Stimulated activated CD4-positive, alpha-beta T cell treated with anti-CD3 and anti-CD28 coated beads, Interleukin-12 subunit alpha, Interleukin-12 subunit beta, amount 100 ng/mL, for 4 hours (primary cell): ENCODE measurements around the gene STAB2.

Experiments used
- DNase-seq: peaks from one replicate; pipeline ENCODE4 v3.0.0-alpha.2; 2020

STAB2 gene

DNA sequence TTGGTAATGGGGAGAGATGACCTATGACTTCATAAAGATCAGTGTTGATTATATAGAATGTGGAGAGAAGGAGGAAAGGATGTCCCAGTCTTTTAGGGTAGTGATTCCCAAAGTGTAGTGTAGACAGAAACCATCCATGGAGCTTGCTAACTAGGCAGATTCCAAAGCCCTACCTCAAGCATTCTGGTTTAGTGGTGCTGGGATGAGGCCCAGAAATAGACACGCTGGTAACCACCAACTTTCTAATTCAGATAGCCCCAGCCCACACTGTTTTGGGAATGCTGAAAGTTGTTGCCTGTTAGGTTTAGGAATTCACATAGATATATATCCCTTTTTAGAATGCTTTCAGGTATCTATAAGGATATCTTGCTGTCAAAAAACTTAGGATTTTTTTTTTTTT lies 69.2 kb downstream of the STAB2 start:
- no peak for DNase-seq

DNA sequence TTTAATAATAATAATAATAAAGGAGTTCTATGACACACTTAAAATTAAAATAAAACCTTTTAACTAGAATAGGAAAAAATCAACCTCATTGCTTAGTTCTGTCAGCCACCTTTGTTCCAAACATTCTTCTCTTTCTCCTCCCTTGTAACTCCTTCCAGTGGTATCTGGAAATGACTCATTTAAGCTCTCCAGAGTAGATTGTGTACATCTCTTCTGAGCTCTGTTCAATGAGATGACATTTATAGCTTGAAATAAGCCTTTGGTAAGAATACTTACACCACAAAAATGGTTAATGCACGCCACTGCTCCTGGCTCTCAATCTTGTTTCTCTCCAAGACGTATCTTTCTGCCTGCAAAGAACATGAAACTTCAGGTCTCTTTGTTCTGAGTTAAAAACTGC lies 70.3 kb downstream of the STAB2 start:
- no peak for DNase-seq

DNA sequence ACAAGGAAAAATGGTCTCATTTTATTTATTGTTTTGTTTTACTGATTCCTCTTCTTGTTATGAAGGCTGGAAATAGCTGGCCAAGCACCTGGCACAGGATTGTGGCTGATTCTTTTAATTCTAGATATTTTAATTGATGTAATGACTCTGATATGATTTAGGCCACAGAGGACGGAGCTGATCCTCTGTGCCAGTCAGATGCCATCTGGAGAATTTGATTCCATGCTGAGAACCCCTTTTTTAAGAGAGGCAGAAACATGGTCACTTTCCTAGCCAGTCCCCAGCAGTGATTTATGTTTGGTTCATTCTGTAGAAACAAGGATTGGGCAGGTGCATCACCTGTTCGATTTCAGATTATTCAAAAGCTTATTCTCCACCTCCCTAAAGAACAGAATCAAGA lies 77.6 kb downstream of the STAB2 start:
- no peak for DNase-seq

DNA sequence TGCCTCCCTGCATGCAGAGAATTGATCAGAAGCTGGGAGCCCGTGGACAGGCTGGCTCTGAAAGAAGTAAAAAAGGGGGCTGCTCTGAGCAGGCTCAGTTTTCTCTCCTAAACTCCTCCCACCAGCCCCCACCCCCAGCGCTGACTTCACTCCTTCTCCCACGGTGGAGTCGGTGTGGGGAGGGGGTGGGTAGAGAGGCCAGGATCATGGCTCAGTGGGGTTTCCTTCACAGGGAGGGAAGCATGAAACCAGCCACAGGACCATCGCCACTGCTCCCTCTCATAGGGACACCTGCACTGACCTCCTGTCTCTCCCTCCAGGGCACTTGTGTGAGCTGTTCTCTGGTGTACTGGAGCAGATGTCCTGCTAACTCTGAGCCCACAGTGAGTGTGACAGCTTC lies 78.9 kb downstream of the STAB2 start:
- no peak for DNase-seq

DNA sequence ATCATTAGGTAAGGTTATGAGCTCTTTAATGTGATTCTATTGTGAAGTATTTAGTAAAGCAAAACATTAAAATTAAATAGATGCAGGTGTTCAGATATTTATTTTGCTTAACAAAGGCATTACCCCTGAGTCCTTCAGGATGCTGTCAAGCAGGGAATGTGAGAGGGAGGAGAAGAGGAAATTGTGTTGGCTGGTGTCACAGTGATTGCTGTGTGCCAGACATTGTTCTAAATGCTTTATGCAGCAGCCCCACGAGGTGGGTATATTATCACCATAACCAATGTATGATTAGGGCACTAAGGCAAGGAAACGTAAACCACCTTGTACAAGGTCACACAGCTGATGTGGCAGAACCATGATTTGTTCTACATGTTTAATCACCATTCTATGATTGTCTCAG lies 80.1 kb downstream of the STAB2 start:
- no peak for DNase-seq

DNA sequence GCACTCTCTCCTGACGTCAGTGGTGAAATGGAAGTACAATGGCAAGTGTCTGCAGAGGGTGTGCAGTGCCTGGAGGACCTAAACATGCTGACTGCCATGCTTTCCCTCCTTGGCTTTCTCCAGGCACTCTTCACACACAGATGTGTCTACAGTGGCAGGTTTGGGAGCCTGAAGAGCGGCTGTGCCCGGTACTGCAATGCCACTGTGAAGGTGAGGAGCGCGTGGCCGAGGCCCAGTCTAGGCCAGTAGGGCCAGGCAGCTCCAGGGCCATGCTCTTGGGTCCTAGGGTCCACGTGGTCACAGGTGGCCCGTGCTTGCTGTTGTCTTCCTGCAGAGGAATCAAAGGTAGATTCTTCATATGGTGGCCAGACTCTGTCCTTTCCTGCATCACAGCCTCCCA lies 81.4 kb downstream of the STAB2 start:
- DNase-seq, result no peak

DNA sequence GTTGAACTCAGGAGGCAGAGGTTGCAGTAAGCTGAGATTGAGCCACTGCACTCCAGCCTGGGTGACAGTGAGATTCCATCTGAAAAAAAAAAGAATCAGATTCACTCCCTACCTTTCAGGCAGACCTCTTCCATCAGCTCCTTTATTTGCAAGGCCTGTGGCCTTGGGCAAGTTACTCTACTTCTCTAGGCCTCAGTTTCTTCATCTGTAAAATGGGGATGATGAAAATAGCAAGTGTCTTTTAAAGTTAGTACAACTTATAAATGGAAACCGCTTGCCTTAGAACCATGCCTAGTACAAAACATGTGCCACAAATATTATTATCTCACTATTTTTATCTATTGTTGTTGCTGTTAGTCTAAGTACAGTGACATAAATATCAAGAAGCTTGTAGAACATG lies 84.3 kb downstream of the STAB2 start:
- no peak for DNase-seq

DNA sequence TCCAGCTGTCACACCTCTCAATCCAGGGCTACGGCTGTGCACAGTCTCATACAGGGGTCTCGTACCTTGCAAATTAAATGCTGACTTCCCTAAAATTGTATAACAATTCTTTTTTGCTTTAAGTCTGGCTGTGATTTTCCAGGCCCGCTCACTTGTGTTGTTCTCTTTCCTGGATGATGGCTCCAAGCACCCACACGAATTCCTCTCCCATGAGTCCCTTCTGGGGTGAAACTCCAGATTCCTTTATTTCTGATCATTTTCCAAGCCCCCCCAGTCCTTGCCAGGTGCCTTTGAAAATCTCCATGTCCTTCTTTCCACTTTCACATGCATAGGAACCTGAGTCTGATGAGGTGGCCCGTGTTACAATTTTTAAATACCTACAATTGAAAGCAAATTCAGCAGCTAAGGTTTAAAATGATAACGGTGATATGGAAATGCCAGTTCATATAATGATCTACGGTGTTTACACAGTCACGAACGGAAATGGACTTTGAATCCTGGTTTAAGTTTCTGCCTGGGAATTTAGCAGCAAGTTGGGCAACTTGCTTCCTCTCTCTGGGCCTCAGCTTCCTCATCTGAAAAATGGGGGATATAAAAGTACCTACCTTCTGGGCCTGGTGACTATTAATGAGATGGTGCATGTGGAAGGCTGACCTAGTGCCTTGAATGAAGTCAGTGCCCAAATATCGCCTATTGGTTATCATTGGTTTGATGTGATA lies 85.5 kb downstream of the STAB2 start:
- DNase-seq, result no peak

DNA sequence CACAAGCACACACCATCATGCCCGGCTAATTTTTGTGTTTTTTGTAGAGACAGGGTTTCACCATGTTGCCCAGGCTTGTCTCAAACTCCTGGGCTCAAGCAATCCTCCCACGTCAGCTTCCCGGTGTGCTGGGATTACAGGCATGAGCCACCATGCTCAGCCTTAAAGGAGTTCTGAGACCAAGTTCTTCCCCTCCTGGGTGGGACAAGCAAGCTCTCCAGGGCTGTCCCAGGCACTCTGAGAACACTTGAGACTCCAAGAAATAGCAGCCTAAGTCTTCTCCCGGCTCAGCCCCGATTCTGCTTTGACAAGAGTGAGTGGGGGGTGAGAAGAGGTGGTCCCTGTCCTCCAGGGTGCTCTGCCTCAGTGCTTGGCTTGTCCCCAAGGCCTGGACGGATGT lies 86.4 kb downstream of the STAB2 start:
- no peak for DNase-seq

DNA sequence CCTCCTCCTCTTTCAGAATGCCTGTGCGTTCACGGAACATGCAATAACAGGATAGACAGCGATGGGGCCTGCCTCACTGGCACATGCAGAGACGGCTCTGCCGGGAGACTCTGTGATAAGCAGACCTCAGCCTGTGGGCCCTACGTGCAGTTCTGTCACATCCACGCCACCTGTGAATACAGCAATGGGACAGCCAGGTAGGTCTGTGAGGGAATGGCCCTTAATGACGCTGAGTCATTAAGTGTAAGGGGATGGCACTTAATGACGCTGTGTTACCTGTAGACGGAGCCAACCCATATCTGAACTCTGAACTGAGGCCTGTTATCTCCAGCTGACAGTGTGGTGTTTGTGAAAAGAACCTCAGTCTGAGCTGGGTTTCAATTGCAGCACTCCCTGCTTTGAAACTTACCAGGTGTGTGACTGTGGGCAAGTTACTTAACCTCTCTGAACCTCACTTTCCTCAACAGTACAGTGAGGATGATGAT lies 86.9 kb downstream of the STAB2 start:
- DNase-seq, result no peak

DNA sequence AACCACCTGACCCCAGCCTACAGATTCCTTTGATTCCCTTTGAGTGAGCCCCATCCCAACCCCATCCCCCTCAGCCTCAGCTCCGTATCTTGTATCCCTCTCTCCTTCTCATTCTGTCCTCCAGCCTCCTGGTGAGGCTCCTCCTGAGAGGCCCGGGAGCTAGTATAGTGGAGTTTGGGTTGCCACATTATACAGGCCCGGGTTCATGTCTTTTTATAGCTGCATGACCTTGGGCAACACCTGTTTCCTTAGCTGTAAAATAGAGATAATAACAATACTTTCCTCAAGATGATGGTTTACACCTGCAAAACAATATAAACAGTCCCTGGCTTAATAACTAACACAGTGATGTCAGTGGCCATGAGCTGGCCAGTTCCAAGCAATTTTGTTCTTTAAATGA lies 89.8 kb downstream of the STAB2 start:
- no peak for DNase-seq

DNA sequence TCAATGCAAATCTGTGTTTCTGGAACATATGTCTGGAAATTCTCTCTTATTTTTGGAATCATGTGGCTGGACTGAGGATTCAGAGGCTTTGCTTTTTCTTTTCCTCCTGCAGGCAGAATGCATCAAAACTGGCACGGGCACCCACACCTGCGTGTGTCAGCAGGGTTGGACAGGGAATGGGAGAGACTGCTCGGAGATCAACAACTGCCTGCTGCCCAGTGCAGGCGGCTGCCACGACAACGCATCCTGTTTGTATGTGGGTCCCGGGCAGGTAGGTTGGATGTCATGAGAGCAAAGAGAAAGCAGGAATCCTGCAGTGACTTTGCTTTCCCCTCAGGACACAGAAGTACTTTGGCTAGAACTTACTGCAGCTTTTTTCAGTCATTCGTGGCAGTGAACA lies 90.3 kb downstream of the STAB2 start:
- DNase-seq, result no peak

DNA sequence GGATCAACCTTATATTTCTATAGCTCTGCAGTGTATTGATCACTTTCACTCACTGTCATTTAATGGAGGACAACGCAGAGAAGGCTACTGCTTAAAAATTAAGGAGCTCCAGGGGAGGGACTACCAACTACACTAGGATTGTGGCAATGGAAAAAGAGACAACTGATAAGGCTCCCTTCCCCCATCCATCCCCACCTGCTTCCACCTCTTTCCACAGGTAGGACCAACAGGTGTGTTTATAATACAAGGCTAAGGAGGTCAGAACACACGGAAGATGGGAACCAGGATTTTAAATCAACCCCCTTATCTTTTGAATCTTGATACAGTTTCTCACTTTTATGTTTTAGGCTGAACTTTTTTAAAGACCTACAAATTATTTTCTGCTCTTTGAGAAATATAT lies 90.8 kb downstream of the STAB2 start:
- DNase-seq, result no peak

DNA sequence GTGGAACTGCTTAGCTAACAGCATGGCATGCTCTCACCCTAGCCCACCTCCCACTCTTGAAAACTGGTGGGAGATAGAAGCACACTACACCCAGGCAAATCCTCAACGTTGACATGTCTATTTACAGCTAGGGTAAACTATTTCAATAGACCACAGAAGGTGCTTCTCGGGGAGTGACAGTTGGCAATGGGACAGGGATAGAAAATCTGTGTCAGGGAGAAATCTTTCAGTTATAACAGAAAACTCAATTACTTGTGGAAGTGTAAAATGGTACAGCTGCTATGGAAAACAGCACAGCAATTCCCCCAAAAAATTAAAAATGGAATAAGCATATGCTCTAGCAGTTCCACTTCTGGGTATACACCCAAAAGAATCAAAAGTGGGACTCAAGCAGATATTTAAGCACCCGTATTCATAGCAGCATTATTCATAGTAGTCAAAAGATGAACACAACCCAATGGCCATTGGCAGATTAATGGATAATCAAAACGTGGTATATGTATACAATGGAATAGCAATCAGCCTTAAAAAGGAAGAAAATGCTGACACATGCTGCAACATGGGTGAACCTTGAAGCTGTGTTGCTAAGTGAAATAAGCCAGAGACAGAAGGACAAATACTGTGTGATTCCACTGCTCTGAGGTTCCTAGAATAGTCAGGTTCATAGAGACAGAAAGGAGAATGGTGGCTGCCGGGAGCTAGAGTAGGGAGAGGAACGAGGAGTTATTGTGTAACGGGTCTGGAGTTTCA lies 92.5 kb downstream of the STAB2 start:
- no peak for DNase-seq

DNA sequence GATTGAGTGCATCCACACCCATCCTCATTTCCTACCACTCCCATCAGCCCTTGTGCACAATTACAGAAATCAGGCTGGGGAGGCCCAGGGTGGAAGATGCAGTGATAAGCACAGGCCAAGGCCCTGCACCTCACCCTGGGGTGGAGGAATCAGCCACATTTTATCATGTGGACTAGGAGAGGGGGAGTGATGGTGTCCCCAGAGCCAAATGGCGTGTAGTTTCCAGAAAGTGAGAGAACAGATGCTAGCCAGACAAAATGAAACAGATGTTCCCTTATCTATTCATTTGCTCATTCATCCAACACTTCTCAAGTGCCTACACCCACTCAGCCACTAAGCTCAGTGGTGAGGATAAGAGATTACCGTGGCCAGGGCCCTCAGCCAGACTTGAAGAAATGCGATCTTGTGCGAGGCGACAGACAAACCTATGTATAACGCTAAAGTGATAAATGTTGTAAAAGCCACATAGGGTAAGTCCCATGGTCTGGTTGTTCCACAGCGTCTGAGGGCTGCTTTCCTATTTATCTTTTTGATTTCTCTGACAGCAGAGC lies 93.6 kb downstream of the STAB2 start:
- DNase-seq, result no peak

DNA sequence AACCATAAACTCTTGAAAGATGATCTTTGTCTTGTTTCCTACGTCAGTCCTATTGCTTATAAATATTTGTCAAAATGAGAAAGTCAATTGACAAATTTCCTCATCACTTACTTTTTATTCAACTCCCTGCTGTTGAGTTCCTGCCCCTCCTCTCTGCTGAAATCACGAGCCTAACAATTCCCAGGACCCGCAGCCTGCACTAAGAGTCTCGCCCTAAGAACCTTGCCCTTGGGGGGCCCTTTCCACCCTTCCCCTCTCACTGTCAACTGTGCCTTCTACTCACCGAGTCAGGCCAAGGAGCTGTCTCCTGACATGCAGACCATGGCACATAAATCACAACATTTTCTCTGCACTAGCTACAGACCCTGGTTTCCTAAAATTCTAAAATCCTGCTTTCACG lies 99.0 kb downstream of the STAB2 start:
- no peak for DNase-seq

DNA sequence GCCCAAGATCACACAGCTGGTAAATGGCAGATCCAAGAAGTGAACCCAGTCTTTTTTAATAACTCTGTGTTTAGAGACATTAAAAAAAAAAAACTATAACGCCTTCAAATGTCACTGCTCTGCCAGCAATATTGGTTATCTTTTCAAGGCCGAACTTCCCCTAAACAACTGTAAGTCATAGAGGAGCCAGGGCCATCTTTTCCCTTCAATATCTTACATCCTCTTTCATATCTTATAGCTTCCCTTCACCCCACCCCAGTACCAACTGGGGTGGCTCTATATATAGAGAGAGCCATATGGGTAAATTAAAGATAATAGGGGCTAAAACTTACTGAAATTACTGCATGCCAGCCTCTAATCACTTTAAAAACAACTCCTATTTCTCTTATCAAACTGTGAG lies 100.2 kb downstream of the STAB2 start:
- no peak for DNase-seq

DNA sequence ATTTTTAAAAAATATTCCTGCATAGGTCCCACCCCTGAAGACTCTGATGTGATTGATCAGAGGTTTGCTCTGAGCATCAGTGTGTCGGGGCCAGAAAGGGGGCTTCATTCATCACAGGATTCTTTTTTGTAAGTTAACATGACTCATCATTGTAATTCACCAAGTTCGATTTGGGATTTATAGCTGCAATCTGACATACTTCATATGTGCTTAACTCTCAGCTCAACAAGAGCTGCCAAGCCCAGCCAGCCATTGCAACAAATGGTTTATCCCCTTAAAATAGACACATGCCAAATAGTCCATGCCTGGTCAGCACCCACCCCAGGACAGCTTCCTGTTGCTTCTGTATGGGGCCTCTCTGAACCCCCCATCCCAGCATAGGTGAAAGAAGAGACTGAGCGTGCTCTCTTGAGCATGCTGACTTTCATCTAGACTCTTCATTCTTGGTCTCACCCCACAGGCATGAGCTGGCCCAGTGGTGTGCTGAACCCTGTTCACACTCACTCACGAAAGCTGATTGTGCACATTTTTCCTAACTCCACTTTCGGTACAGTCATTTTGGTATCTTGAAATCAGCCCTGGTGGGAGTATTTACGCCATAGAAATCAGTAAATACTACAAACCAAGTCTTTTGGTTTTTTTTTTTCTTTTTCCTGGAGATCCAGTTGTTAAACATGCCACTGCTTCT lies 101.4 kb downstream of the STAB2 start:
- no peak for DNase-seq

DNA sequence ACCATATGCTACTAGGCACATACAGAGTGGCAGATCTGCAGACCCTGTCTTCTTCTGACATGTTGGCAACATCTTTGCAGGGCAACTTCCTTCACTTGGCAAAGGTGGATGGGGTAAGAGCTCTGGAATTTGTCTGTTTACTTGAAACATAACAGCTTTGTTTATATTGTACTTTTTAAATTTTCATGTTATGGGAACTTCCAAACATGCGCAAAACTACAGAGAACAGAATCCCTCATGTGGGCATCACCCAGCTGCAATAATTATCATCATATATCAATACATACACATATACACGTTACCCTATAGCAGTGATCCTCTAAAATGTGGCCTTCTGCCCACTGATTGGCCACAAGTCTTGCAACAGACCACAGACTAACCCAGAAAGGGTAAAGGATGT lies 103.4 kb downstream of the STAB2 start:
- DNase-seq, result no peak

DNA sequence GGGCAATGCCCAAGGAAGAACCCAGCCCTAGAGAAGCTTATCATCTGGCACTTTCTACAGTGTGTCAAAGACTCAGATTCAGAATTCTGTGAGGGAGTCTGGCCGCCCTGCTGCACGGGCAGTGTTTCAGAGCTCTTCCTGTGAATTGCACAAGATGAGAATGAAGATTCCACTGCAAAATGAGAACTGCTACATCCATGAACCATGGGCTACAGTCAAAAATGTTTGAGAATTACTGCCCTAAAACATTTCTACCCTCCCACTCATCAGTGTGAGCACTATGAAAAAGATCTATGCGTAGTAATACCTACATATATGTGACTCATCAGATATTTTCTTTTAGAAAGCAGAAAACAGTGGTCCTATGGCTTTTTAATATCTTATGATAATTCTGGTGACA lies 104.0 kb downstream of the STAB2 start:
- no peak for DNase-seq

DNA sequence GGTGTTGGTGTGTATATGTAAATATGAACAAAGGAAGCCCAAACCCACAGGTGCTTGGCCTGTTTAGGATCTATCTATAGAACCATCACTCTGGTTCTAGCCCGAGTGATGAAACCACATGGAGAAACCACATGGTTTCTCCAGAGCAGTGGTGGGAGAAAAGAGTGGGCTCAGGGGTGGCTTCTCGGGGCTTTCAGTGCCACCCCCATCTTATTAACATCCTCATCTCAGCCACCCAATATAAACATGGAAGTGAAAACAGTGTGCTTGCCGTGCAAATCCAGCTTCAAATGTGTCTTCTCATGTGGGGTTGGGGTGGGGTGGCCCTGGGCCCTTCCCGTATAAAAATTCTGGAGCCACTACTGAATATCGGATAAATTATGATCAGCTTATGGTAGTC lies 109.0 kb downstream of the STAB2 start:
- no peak for DNase-seq

DNA sequence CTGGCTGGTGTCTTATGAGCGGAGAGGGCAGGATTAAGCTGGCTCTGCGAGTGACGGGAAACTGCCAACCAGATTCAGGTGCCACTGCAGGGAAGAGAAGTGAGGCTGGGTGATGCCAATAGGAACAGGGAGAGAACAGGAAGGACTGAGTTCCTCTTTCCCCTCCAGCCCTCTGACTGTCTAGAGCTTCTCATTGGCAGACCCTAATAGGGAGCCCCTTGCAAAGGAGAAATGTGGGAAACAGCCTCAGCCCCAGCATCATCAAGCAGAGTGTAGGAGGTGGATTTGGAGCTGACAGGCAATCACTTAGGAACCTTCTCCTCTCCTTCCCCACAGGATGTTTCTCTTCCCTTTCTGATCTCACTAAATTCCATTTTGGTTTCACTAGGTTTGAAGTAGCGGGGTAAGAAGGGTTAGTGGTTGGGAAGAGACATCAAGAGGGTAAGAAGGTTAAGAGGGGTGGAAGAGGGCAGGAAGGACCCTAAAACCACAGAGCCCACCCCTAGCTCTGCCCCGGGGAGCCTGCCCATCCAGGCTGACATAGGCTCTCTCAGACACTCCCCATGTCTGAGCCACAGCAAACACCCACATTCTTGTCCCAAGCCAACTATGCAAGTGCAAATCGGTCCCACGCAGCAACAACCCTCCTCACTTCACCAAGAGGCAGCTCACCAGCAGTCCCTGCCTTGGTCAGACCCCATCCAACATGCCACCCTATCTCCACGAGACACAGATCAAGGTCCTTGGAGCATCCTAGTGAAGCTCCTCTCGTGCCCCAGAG lies 111.1 kb downstream of the STAB2 start:
- no peak for DNase-seq
